ENCODE results near the gene EIF2B2.

GRCh38 chr14:75046275-75046674, 43.6 kb downstream of the EIF2B2 start:
- TF ChIP-seq EZH2 (IDR thresholded peaks at IDR 0.05; ENCODE audit: insufficient read depth, low read length), result no peak
- TF ChIP-seq CTCF (IDR thresholded peaks at IDR 0.05; ENCODE audit: insufficient read depth, low read depth, low read length), result no peak

Measured in astrocyte (in vitro differentiated cells and primary cell).